WERI-Rb-1 (cell line): Measurements from ENCODE around the gene PRMT5.
A peak's percentile ranks its signal among the peaks of the same experiment; 100 is the strongest.

ENCODE experiments used
- DNase-seq: peaks from one replicate; pipeline ENCODE4 v3.0.0-alpha.2; 2020
- H3K27ac ChIP-seq: fragments of 250-450 bp; sonication (Bioruptor Pico); 2 replicates; pipeline ENCODE4 v1.5.1; 2020; ENCODE audit warnings: mild to moderate bottlenecking, moderate library complexity
- H3K27me3 ChIP-seq: fragments of 250-450 bp; sonication (Bioruptor Pico); 2 replicates; pipeline ENCODE4 v1.5.1; 2021; ENCODE audit warnings: mild to moderate bottlenecking, low read depth, moderate library complexity; ENCODE audit not compliant: insufficient read depth, severe bottlenecking
- H3K36me3 ChIP-seq: fragments of 250-450 bp; sonication (Bioruptor Pico); 2 replicates; pipeline ENCODE4 v1.5.1; 2020; ENCODE audit warnings: mild to moderate bottlenecking, moderate library complexity
- H3K4me3 ChIP-seq: 2 replicates; pipeline ENCODE4 v1.5.1; 2011; ENCODE audit warnings: low read depth, mild to moderate bottlenecking, control low read depth, low read length
- H3K9me3 ChIP-seq: fragments of 250-450 bp; sonication (Bioruptor Pico); 2 replicates; pipeline ENCODE4 v1.5.1; 2021; ENCODE audit warnings: mild to moderate bottlenecking, moderate library complexity; ENCODE audit not compliant: severe bottlenecking
- TF ChIP-seq, protein P1 (sequence below): IDR thresholded peaks from 2 replicates; pipeline ENCODE4 v1.5.1; 2011; ENCODE audit warnings: low read depth, mild to moderate bottlenecking, control low read depth, inconsistent platforms, low read length

The PRMT5 gene

GRCh38 chr14:22882529-22883172 is 46.5 kb downstream of the PRMT5 start:
- Histone ChIP-seq H3K27me3 (no peaks in the 10 kb centered on the region), H3K4me3 (no peak overlapping the region), H3K9me3 (no peaks in the 10 kb centered on the region), H3K27ac (peak overlapping the region; percentile 2), H3K36me3 (no peaks in the 10 kb centered on the region)
- DNase-seq = peak; percentile 77
- TF ChIP-seq, protein P1, sequence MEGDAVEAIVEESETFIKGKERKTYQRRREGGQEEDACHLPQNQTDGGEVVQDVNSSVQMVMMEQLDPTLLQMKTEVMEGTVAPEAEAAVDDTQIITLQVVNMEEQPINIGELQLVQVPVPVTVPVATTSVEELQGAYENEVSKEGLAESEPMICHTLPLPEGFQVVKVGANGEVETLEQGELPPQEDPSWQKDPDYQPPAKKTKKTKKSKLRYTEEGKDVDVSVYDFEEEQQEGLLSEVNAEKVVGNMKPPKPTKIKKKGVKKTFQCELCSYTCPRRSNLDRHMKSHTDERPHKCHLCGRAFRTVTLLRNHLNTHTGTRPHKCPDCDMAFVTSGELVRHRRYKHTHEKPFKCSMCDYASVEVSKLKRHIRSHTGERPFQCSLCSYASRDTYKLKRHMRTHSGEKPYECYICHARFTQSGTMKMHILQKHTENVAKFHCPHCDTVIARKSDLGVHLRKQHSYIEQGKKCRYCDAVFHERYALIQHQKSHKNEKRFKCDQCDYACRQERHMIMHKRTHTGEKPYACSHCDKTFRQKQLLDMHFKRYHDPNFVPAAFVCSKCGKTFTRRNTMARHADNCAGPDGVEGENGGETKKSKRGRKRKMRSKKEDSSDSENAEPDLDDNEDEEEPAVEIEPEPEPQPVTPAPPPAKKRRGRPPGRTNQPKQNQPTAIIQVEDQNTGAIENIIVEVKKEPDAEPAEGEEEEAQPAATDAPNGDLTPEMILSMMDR = no peak

DNA sequence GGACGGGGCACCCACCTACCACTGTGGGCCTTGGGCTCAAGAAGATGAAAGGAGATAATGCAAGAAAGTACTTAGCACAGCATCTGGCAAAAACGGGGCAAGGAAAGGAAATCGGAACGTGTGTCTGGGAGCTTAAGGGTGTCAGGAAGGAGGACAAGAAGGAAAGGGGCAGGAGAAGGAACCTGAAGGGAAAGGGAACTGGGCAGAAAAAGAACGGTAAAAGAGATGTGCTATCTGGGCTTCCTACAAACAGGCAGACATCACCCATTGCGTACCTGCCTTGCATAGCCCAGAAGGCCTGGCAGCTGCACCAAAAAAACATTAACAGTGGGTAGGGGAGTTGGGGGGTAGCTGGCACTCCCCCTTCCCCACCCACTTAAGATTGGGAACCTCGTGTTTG is 47.1 kb downstream of the PRMT5 start:
- TF ChIP-seq, protein P1 = no peak
- DNase-seq = no peak
- Histone ChIP-seq H3K27me3 (no peaks in the 10 kb centered on the region), H3K4me3 (no peak overlapping the region), H3K9me3 (no peaks in the 10 kb centered on the region), H3K36me3 (no peaks in the 10 kb centered on the region), H3K27ac (peak overlapping the region; percentile 2; the same call in 1 of the 2 replicates)

GRCh38 chr14:22878271-22879246 is 50.6 kb downstream of the PRMT5 start:
- no peak overlapping the region for H3K4me3 ChIP-seq
- no peaks in the 10 kb centered on the region; the same call in 1 of the 2 replicates for H3K36me3 ChIP-seq
- H3K9me3 ChIP-seq = no peaks in the 10 kb centered on the region
- H3K27me3 ChIP-seq = no peaks in the 10 kb centered on the region
- TF ChIP-seq, protein P1 = no peak
- no peak overlapping the region for H3K27ac ChIP-seq
- no peak for DNase-seq

- Histone ChIP-seq H3K4me3 (no peak overlapping the region), H3K27me3 (no peaks in the 10 kb centered on the region), H3K9me3 (no peaks in the 10 kb centered on the region), H3K36me3 (no peaks in the 10 kb centered on the region; the same call in 1 of the 2 replicates), H3K27ac (no peak overlapping the region)
- TF ChIP-seq, protein P1 = no peak
- no peak for DNase-seq
Measured at GRCh38 chr14:22877000-22877501, 52.1 kb downstream of the PRMT5 start.

- Histone ChIP-seq H3K9me3 (no peaks in the 10 kb centered on the region), H3K36me3 (no peaks in the 10 kb centered on the region; the same call in 1 of the 2 replicates), H3K4me3 (no peak overlapping the region), H3K27ac (no peak overlapping the region), H3K27me3 (no peaks in the 10 kb centered on the region)
- TF ChIP-seq, protein P1 = no peak
- DNase-seq = no peak
Measured at GRCh38 chr14:22875748-22876319, 53.3 kb downstream of the PRMT5 start.
